ENCODE measurements around the gene ADD1. TPM values are rescaled to one million over a fixed set of nuclear protein-coding genes. Genes with fewer than 3 reads are reported as not detected.

Gene ADD1
- total and polyA plus RNA-seq, 2 of the 13 experiments (the other 11 are each of a cell fraction or from before 2014, with no cell fraction given): 73.9 to 122 TPM

- TF ChIP-seq ZNF407 (CRISPR knock-in tag; IDR thresholded peaks at IDR 0.05; ENCODE audit: not compliant biosample characterization) (peak; percentile 86), ZGPAT (CRISPR knock-in tag; IDR thresholded peaks at IDR 0.05) (peak; percentile 96; the same call in 1 of the 2 replicates), TP53 (CRISPR knock-in tag; conservative IDR thresholded peaks at IDR 0.05) (no peak), TRAFD1 (CRISPR knock-in tag; IDR thresholded peaks at IDR 0.05; ENCODE audit: borderline replicate concordance) (peak; percentile 66; the same call in 1 of the 2 replicates), YY1 (IDR thresholded peaks at IDR 0.05; ENCODE audit: insufficient read depth, insufficient replicate concordance, low read depth, low read length) (no peak), ZNF350 (CRISPR knock-in tag; IDR thresholded peaks at IDR 0.05; ENCODE audit: borderline replicate concordance, low read depth) (peak; percentile 90), GZF1 (CRISPR knock-in tag; IDR thresholded peaks at IDR 0.05) (no peak), TFDP2 (CRISPR knock-in tag; IDR thresholded peaks at IDR 0.05) (peak; percentile 97), FOXA3 (CRISPR knock-in tag; IDR thresholded peaks at IDR 0.05) (peak; percentile 97), NR2F2 (IDR thresholded peaks at IDR 0.05; ENCODE audit: borderline replicate concordance, low read depth) (peak; percentile 21; the same call in 1 of the 2 replicates), HNRNPLL (IDR thresholded peaks at IDR 0.05; ENCODE audit: low read depth, low read length, poor library complexity, severe bottlenecking) (peak; percentile 78), ZNF816 (CRISPR knock-in tag; IDR thresholded peaks at IDR 0.05; ENCODE audit: borderline replicate concordance) (no peak), SAFB2 (CRISPR knock-in tag; IDR thresholded peaks at IDR 0.05; ENCODE audit: borderline replicate concordance, low read depth) (peak; percentile 59; the same call in 1 of the 2 replicates), MLX (CRISPR knock-in tag; IDR thresholded peaks at IDR 0.05) (peak; percentile 58; the same call in 1 of the 2 replicates)
These were observed 119.7 kb downstream of the ADD1 start, which contains the start of the genes GRK4 and NOP14 (continued) for GRCh38 chr4:2963175-2963965.
